ENCODE measurements around the gene ANKS6.

DNA sequence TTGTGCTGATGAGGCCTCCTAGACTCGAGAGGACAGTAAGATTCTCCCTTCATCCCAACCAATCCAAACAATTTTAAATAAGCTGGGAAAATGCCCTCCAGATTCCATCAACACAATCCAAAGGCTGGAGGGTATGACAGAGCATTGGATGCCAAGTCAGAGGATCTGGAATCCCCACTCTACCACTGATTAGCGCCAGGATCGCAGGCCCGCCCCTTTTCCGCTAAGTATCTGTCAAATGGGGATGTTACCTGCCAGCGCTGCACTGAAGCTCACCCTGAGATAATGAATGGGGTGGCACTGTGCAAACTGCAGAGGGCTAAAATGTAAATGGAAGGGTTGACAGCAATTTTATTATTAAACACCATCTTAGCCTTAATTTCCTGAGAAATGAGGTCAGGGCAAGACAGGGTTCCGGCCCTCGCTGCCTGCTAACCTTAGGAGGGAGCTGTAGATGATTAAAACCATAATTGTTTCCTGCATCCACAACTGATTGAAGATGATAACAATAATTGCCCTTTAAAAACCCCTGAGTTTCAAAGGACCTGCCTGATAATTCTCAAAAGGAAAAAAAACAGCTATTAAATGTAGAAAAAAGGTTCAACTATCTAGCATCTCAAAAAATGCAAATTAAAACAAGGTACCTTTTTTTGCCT lies 56.0 kb downstream of the ANKS6 start:
- TF ChIP-seq, protein P1, sequence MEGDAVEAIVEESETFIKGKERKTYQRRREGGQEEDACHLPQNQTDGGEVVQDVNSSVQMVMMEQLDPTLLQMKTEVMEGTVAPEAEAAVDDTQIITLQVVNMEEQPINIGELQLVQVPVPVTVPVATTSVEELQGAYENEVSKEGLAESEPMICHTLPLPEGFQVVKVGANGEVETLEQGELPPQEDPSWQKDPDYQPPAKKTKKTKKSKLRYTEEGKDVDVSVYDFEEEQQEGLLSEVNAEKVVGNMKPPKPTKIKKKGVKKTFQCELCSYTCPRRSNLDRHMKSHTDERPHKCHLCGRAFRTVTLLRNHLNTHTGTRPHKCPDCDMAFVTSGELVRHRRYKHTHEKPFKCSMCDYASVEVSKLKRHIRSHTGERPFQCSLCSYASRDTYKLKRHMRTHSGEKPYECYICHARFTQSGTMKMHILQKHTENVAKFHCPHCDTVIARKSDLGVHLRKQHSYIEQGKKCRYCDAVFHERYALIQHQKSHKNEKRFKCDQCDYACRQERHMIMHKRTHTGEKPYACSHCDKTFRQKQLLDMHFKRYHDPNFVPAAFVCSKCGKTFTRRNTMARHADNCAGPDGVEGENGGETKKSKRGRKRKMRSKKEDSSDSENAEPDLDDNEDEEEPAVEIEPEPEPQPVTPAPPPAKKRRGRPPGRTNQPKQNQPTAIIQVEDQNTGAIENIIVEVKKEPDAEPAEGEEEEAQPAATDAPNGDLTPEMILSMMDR (IDR thresholded peaks at IDR 0.05) = no peak
- no peak for TF ChIP-seq EP300 (IDR thresholded peaks at IDR 0.05)
